Mammary epithelial cell (primary cell): ENCODE results near the gene GRB14.

Experiments
- EZH2 ChIP-seq: IDR thresholded peaks from 2 replicates; pipeline ENCODE4 v1.6.1; 2012; ENCODE audit warnings: low read length, inconsistent platforms, borderline replicate concordance
- TF ChIP-seq, protein P1 (sequence below), 2 donors: IDR thresholded peaks in 1 of 2; conservative IDR thresholded peaks in 1 of 2; 2 replicates each; pipeline ENCODE4 v1.5.1; 2011 to 2012; ENCODE audit warnings: inconsistent platforms in 2 of 2, low read length in 2 of 2, mild to moderate bottlenecking in 2 of 2, control low read depth in 1 of 2, low read depth in 1 of 2; ENCODE audit not compliant: insufficient read depth in 1 of 2; ENCODE audit errors: extremely low read depth in 1 of 2

GRCh38 chr2:164669291-164669690 lies 48.0 kb upstream of the GRB14 start:
- TF ChIP-seq, protein P1, sequence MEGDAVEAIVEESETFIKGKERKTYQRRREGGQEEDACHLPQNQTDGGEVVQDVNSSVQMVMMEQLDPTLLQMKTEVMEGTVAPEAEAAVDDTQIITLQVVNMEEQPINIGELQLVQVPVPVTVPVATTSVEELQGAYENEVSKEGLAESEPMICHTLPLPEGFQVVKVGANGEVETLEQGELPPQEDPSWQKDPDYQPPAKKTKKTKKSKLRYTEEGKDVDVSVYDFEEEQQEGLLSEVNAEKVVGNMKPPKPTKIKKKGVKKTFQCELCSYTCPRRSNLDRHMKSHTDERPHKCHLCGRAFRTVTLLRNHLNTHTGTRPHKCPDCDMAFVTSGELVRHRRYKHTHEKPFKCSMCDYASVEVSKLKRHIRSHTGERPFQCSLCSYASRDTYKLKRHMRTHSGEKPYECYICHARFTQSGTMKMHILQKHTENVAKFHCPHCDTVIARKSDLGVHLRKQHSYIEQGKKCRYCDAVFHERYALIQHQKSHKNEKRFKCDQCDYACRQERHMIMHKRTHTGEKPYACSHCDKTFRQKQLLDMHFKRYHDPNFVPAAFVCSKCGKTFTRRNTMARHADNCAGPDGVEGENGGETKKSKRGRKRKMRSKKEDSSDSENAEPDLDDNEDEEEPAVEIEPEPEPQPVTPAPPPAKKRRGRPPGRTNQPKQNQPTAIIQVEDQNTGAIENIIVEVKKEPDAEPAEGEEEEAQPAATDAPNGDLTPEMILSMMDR (conservative IDR thresholded peaks at IDR 0.05 in 1 of 2, IDR thresholded peaks at IDR 0.05 in 1 of 2; ENCODE audit: extremely low read depth in 1 of 2, insufficient read depth in 1 of 2, low read depth in 1 of 2, low read length in 2 of 2): no peak
- TF ChIP-seq EZH2: no peak
